ENCODE measurements around the gene SGMS1. TPM values are rescaled to one million over a fixed set of nuclear protein-coding genes. Genes with fewer than 3 reads are reported as not detected.
"Not testable (repeated sequence)": the region's sequence is repeated elsewhere in the genome, so short reads cannot be mapped to it uniquely, and the experiment has no call there.

Gene SGMS1
- polyA plus RNA-seq, 1 of the 3 experiments (the other 2 are of a cell fraction) = 6.3 TPM

DNA sequence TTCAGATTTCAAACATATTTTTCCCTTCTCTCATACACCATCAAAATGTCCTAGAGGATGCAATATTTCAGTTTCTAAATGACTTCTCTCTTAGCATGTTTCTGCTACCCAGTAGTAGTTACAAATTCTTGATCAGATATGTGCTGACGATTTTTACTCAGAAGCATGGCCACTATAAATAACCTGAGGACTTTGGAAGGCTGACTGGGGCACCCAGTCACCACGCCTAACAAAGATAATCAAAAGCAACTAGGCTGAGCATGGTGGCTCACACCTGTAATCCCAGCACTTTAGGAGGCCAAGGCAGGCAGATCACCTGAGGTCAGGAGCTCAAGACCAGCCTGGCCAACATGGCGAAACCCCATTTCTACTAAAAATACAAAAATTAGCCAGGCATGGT, 259.0 kb downstream of the SGMS1 start:
- 96% methylated on average over 3 of the region's 3 CpGs for WGBS (ENCODE audit: low lambda C conversion rate)
- peaks cover 28% of the 10 kb centered on the region; the same call in 1 of the 2 replicates for H3K79me2 ChIP-seq (ENCODE audit: insufficient read depth)

GRCh38 chr10:50362547-50363125, 261.1 kb downstream of the SGMS1 start:
- CTCF ChIA-PET = no interaction called here
- Histone ChIP-seq H3K36me3 (replicated peaks in 1 of 2; ENCODE audit: control insufficient read depth in 1 of 2, insufficient read depth in 2 of 2, low read length in 1 of 2) (peaks cover 0 to 9% of the 10 kb centered on the region in 2 experiments), H3K27ac (ENCODE audit: low read depth in 2 of 2, low read length in 1 of 2) (no peak overlapping the region), H3K9ac (no peak overlapping the region), H3K9me3 (0 out of 2 replicates have a peak, but pooled peaks cover 4% of the 10 kb centered on the region), H3K9me2 (no peaks in the 10 kb centered on the region), H2AFZ (ENCODE audit: low read depth) (no peak overlapping the region), H3K4me1 (ENCODE audit: control insufficient read depth in 1 of 2, insufficient read depth in 2 of 2, low read depth in 1 of 2, low read length in 1 of 2) (no peaks in the 10 kb centered on the region; a peak in 1 of 4 replicates), H3K79me2 (ENCODE audit: insufficient read depth) (peaks cover 25% of the 10 kb centered on the region; the same call in 1 of the 2 replicates), H4K20me1 (ENCODE audit: insufficient read depth) (no peaks in the 10 kb centered on the region), H3K27me3 (ENCODE audit: insufficient read depth) (no peaks in the 10 kb centered on the region), H3K4me2 (no peak overlapping the region), H3F3A (replicated peaks; ENCODE audit: insufficient read depth) (no peaks in the 10 kb centered on the region), H3K4me3 (ENCODE audit: low read depth in 2 of 2, low read length in 1 of 2) (no peak overlapping the region)
- POLR2A ChIA-PET = no interaction called here
- TF ChIP-seq ELF1 (IDR thresholded peaks at IDR 0.05) = no peak
- no peak for TF ChIP-seq MEF2A (IDR thresholded peaks at IDR 0.05; ENCODE audit: borderline replicate concordance, low read depth)
- TF ChIP-seq CHD2 (IDR thresholded peaks at IDR 0.05; ENCODE audit: low read length, partially characterized antibody) = no peak
- no peak for TF ChIP-seq RAD21 (IDR thresholded peaks at IDR 0.05; ENCODE audit: low read length)
- TF ChIP-seq RFX5 (IDR thresholded peaks at IDR 0.05; ENCODE audit: low read length) = no peak
- no peak for TF ChIP-seq EZH2phosphoT487 (IDR thresholded peaks at IDR 0.05; ENCODE audit: borderline replicate concordance, low read depth)
- no peak for TF ChIP-seq NRF1 (IDR thresholded peaks at IDR 0.05; ENCODE audit: low read depth, low read length)
- no peak for TF ChIP-seq FOXM1 (IDR thresholded peaks at IDR 0.05; ENCODE audit: low read depth)
- TF ChIP-seq FOXJ3 (CRISPR knock-in tag; IDR thresholded peaks at IDR 0.05) = no peak
- TF ChIP-seq, protein P1, sequence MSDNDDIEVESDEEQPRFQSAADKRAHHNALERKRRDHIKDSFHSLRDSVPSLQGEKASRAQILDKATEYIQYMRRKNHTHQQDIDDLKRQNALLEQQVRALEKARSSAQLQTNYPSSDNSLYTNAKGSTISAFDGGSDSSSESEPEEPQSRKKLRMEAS (IDR thresholded peaks at IDR 0.05; ENCODE audit: low read depth) = no peak
- TF ChIP-seq POLR2AphosphoS5 (IDR thresholded peaks at IDR 0.05; ENCODE audit: low read depth, low read length) = no peak
- 94% methylated on average over 2 of the region's 2 CpGs for WGBS (ENCODE audit: low lambda C conversion rate)
- DNase-seq = no peak

More for the DNA sequence above, 259.0 kb downstream of the SGMS1 start:
- H3K4me3 ChIP-seq (ENCODE audit: low read depth in 2 of 2, low read length in 1 of 2); DNase-seq; H3K27me3 ChIP-seq (ENCODE audit: insufficient read depth); CTCF ChIA-PET; H2AFZ ChIP-seq (ENCODE audit: low read depth); H3K9me3 ChIP-seq; POLR2A ChIA-PET; H3K27ac ChIP-seq (ENCODE audit: low read depth in 2 of 2, low read length in 1 of 2); H3K4me2 ChIP-seq; H3K36me3 ChIP-seq (replicated peaks in 1 of 2; ENCODE audit: control insufficient read depth in 1 of 2, insufficient read depth in 2 of 2, low read length in 1 of 2); H4K20me1 ChIP-seq (ENCODE audit: insufficient read depth); H3K9ac ChIP-seq; H3K4me1 ChIP-seq (ENCODE audit: control insufficient read depth in 1 of 2, insufficient read depth in 2 of 2, low read depth in 1 of 2, low read length in 1 of 2); H3K9me2 ChIP-seq; H3F3A ChIP-seq (replicated peaks; ENCODE audit: insufficient read depth): not testable (repeated sequence)

DNA sequence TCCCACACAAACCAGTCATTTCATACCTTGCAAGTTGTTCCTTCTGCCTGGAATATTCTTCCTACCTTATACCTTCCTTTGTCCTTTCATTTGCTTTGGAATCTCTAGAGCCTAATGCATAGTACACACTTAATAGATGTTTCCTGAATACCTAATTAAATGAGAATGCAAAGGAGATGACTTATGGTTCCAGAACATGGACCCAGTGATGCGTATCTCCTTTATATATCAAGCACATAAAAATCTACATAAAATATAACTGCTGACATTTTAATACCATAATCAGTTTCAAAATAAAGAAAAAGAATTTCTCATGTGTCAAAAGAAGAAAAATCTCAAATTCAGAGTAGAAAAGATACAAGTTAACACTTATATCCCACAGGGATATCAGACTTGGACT, 261.8 kb downstream of the SGMS1 start:
- 0 out of 2 replicates have a peak, but pooled peaks cover 4% of the 10 kb centered on the region for H3K9me3 ChIP-seq
- H3K36me3 ChIP-seq (replicated peaks in 1 of 2; ENCODE audit: control insufficient read depth in 1 of 2, insufficient read depth in 2 of 2, low read length in 1 of 2) = peaks cover 0 to 9% of the 10 kb centered on the region in 2 experiments
- H3F3A ChIP-seq (replicated peaks; ENCODE audit: insufficient read depth) = no peaks in the 10 kb centered on the region
- H3K27me3 ChIP-seq (ENCODE audit: insufficient read depth) = no peaks in the 10 kb centered on the region
- no peak overlapping the region for H3K4me3 ChIP-seq (ENCODE audit: low read depth in 2 of 2, low read length in 1 of 2)
- no peak overlapping the region for H3K4me2 ChIP-seq
- no peaks in the 10 kb centered on the region for H4K20me1 ChIP-seq (ENCODE audit: insufficient read depth)
- no peak overlapping the region for H2AFZ ChIP-seq (ENCODE audit: low read depth)
- no peaks in the 10 kb centered on the region; a peak in 1 of 4 replicates for H3K4me1 ChIP-seq (ENCODE audit: control insufficient read depth in 1 of 2, insufficient read depth in 2 of 2, low read depth in 1 of 2, low read length in 1 of 2)
- ChIA-PET POLR2A (interaction anchor here (1.0 kb wide), 1 partner anchor 13 kb away, joined by 3 read pairs; no protein-coding TSS in a partner anchor), CTCF (no interaction called here)
- 95% methylated on average over 1 of the region's 1 CpG for WGBS (ENCODE audit: low lambda C conversion rate)
- H3K79me2 ChIP-seq (ENCODE audit: insufficient read depth) = peaks cover 25% of the 10 kb centered on the region; the same call in 1 of the 2 replicates
- no peaks in the 10 kb centered on the region for H3K9me2 ChIP-seq
- no peak overlapping the region for H3K9ac ChIP-seq
- H3K27ac ChIP-seq (ENCODE audit: low read depth in 2 of 2, low read length in 1 of 2) = no peak overlapping the region
- no peak for DNase-seq
- no peak for TF ChIP-seq EP300 (IDR thresholded peaks at IDR 0.05; ENCODE audit: borderline replicate concordance in 1 of 2, low read depth in 1 of 2, low read length in 1 of 2)
- TF ChIP-seq, protein P2, sequence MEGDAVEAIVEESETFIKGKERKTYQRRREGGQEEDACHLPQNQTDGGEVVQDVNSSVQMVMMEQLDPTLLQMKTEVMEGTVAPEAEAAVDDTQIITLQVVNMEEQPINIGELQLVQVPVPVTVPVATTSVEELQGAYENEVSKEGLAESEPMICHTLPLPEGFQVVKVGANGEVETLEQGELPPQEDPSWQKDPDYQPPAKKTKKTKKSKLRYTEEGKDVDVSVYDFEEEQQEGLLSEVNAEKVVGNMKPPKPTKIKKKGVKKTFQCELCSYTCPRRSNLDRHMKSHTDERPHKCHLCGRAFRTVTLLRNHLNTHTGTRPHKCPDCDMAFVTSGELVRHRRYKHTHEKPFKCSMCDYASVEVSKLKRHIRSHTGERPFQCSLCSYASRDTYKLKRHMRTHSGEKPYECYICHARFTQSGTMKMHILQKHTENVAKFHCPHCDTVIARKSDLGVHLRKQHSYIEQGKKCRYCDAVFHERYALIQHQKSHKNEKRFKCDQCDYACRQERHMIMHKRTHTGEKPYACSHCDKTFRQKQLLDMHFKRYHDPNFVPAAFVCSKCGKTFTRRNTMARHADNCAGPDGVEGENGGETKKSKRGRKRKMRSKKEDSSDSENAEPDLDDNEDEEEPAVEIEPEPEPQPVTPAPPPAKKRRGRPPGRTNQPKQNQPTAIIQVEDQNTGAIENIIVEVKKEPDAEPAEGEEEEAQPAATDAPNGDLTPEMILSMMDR (IDR thresholded peaks at IDR 0.05) = no peak
- no peak for TF ChIP-seq MEF2A (IDR thresholded peaks at IDR 0.05; ENCODE audit: borderline replicate concordance, low read depth)
- TF ChIP-seq TCF12 (IDR thresholded peaks at IDR 0.05) = no peak
- TF ChIP-seq EZH2phosphoT487 (IDR thresholded peaks at IDR 0.05; ENCODE audit: borderline replicate concordance, low read depth) = no peak
- TF ChIP-seq NRF1 (IDR thresholded peaks at IDR 0.05; ENCODE audit: low read depth, low read length) = no peak
- no peak for TF ChIP-seq POLR2AphosphoS5 (IDR thresholded peaks at IDR 0.05; ENCODE audit: low read depth, low read length)
- no peak for TF ChIP-seq NFIC (IDR thresholded peaks at IDR 0.05; ENCODE audit: borderline replicate concordance)
- TF ChIP-seq JUND (IDR thresholded peaks at IDR 0.05) = no peak
- TF ChIP-seq, protein P3, sequence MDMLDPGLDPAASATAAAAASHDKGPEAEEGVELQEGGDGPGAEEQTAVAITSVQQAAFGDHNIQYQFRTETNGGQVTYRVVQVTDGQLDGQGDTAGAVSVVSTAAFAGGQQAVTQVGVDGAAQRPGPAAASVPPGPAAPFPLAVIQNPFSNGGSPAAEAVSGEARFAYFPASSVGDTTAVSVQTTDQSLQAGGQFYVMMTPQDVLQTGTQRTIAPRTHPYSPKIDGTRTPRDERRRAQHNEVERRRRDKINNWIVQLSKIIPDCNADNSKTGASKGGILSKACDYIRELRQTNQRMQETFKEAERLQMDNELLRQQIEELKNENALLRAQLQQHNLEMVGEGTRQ (IDR thresholded peaks at IDR 0.05; ENCODE audit: borderline replicate concordance, low read depth, low read length) = no peak
- no peak for TF ChIP-seq RCOR1 (IDR thresholded peaks at IDR 0.05; ENCODE audit: low read length)
- no peak for TF ChIP-seq RFX5 (IDR thresholded peaks at IDR 0.05; ENCODE audit: low read length)
- no peak for TF ChIP-seq MXI1 (IDR thresholded peaks at IDR 0.05; ENCODE audit: low read depth, low read length)
